ENCODE measurements around the gene LAD1. TPM values are rescaled to one million over a fixed set of nuclear protein-coding genes. Genes with fewer than 3 reads are reported as not detected.

Gene LAD1
- total and polyA plus RNA-seq, 2 donors (not counting 1 experiment from before 2014, with no cell fraction given), result 0.10 TPM; not detected in 1

DNA sequence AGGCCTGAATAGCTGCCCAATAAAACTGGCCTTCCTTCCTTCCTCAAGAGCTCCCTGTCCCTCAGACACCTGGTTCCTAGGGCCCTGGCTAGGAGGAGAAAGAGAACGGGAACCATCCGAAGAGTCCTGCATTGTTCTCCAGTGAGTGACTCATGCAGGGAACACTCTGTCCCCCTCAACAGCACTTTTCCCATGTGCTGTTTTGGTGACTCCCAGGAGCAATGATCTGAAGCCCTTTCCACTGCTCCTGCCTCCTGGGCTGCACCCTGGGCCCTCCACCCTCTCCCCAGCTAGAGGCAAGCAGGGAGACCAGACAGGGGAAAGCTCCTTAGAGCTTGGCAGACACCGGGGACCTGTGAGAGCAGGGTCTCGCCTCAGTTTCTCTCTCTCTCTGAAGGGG lies 40.5 kb downstream of the LAD1 start:
- Histone ChIP-seq H3K27ac (ENCODE audit: low read length in 2 of 2) (no peak overlapping the region), H3K4me3 (ENCODE audit: control extremely low read depth in 1 of 5, extremely low read depth in 1 of 5, insufficient read depth in 1 of 5, low read depth in 2 of 5, low read length in 4 of 5) (no peak overlapping the region), H3K9me3 (ENCODE audit: control extremely low read depth in 1 of 3, control insufficient read depth in 2 of 3, insufficient read depth in 1 of 3, low read length in 2 of 3) (no peaks in the 10 kb centered on the region), H3K36me3 (replicated peaks in 1 of 2; ENCODE audit: control extremely low read depth in 1 of 2, control insufficient read depth in 1 of 2, extremely low read depth in 1 of 2, insufficient read depth in 2 of 2, low read length in 1 of 2) (no peaks in the 10 kb centered on the region), H3K4me2 (replicated peaks; ENCODE audit: low read depth, low read length, poor library complexity, severe bottlenecking) (no peak overlapping the region), H3K27me3 (replicated peaks in 1 of 4; ENCODE audit: control extremely low read depth in 1 of 4, control insufficient read depth in 3 of 4, insufficient read depth in 4 of 4, low read length in 3 of 4) (peaks cover 0 to 7% (median 0%) of the 10 kb centered on the region in 4 experiments), H3K9ac (ENCODE audit: low read length) (no peak overlapping the region), H4K20me1 (ENCODE audit: control insufficient read depth, insufficient read depth, low read length, poor library complexity, severe bottlenecking) (no peaks in the 10 kb centered on the region), H2AFZ (ENCODE audit: insufficient read depth, low read depth, low read length, poor library complexity, severe bottlenecking) (no peak overlapping the region), H3K4me1 (ENCODE audit: control insufficient read depth in 2 of 2, insufficient read depth in 2 of 2, low read length in 2 of 2) (no peaks in the 10 kb centered on the region), H3K79me2 (ENCODE audit: control insufficient read depth, insufficient read depth, low read length) (no peaks in the 10 kb centered on the region)
- ATAC-seq (ENCODE audit: low read depth), result no peak
- H3K27ac Mint-ChIP-seq, result no peak overlapping the region
- CTCF ChIA-PET, result no interaction called here
- POLR2A ChIA-PET, result no interaction called here
- no CpG with 5 or more reads among the region's 4 CpGs for WGBS (ENCODE audit: insufficient coverage)
- no peak overlapping the region for H3K4me3 Mint-ChIP-seq
- peaks cover 16% of the 10 kb centered on the region for H3K27me3 Mint-ChIP-seq
- no peak for DNase-seq
- intact Hi-C loops (cut with micrococcal nuclease), result no loop called here
- no peaks in the 10 kb centered on the region for H3K4me1 Mint-ChIP-seq
- H3K9me3 Mint-ChIP-seq (ENCODE audit: insufficient read depth), result no peaks in the 10 kb centered on the region
- TF ChIP-seq EZH2 (IDR thresholded peaks at IDR 0.05; ENCODE audit: borderline replicate concordance, insufficient read depth, low read depth, low read length, poor library complexity, severe bottlenecking) (no peak), CTCF (IDR thresholded peaks at IDR 0.05) (no peak)

DNA sequence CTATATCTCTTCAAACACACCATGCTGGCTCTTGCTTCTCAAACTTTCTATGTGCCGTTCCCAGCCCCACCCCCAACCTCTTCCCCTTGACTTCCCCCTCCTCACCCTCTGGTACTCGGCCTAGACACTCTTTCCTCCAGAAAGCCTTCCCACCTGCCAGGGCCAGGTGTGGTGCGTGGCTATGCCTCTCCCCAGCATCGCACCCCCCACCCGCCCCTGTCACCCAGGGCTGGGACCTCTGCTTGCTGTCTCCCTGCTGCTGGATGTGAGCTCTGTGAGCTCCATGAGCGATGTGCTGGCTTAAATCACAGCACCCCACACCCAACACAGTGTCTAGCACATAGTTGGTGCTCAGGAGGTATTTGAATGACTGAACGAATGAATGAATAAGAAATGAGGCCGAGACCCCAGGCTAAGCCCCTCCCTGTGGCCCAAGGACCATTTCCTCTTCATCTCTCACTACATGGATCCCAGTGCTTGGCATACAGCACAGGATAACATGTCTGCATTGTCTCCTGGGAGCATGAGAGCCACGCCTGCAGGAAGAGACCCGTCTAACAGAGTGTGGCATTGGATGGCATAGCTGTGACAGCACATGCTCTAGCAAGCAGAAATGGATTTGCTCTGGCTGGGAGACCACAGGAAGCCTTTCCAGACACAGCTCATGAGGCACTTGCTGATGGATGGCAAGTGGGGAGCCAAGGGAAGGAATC lies 41.3 kb downstream of the LAD1 start:
- Histone ChIP-seq H3K4me3 (ENCODE audit: control extremely low read depth in 1 of 5, extremely low read depth in 1 of 5, insufficient read depth in 1 of 5, low read depth in 2 of 5, low read length in 4 of 5) (no peak overlapping the region), H3K9me3 (ENCODE audit: control extremely low read depth in 1 of 3, control insufficient read depth in 2 of 3, insufficient read depth in 1 of 3, low read length in 2 of 3) (no peaks in the 10 kb centered on the region), H3K27ac (ENCODE audit: low read length in 2 of 2) (no peak overlapping the region), H3K4me1 (ENCODE audit: control insufficient read depth in 2 of 2, insufficient read depth in 2 of 2, low read length in 2 of 2) (no peaks in the 10 kb centered on the region), H3K9ac (ENCODE audit: low read length) (no peak overlapping the region), H3K36me3 (replicated peaks in 1 of 2; ENCODE audit: control extremely low read depth in 1 of 2, control insufficient read depth in 1 of 2, extremely low read depth in 1 of 2, insufficient read depth in 2 of 2, low read length in 1 of 2) (no peaks in the 10 kb centered on the region), H3K79me2 (ENCODE audit: control insufficient read depth, insufficient read depth, low read length) (no peaks in the 10 kb centered on the region), H3K27me3 (replicated peaks in 1 of 4; ENCODE audit: control extremely low read depth in 1 of 4, control insufficient read depth in 3 of 4, insufficient read depth in 4 of 4, low read length in 3 of 4) (peaks cover 0 to 7% (median 0%) of the 10 kb centered on the region in 4 experiments), H2AFZ (ENCODE audit: insufficient read depth, low read depth, low read length, poor library complexity, severe bottlenecking) (no peak overlapping the region), H4K20me1 (ENCODE audit: control insufficient read depth, insufficient read depth, low read length, poor library complexity, severe bottlenecking) (no peaks in the 10 kb centered on the region), H3K4me2 (replicated peaks; ENCODE audit: low read depth, low read length, poor library complexity, severe bottlenecking) (no peak overlapping the region)
- ChIA-PET CTCF (no interaction called here), POLR2A (no interaction called here)
- DNase-seq, result no peak
- TF ChIP-seq CTCF (IDR thresholded peaks at IDR 0.05) (no peak), EZH2 (IDR thresholded peaks at IDR 0.05; ENCODE audit: borderline replicate concordance, insufficient read depth, low read depth, low read length, poor library complexity, severe bottlenecking) (no peak)
- peaks cover 12% of the 10 kb centered on the region for H3K27me3 Mint-ChIP-seq
- H3K4me1 Mint-ChIP-seq, result no peaks in the 10 kb centered on the region
- no peak for ATAC-seq (ENCODE audit: low read depth)
- no peaks in the 10 kb centered on the region for H3K9me3 Mint-ChIP-seq (ENCODE audit: insufficient read depth)
- no peak overlapping the region for H3K27ac Mint-ChIP-seq
- H3K4me3 Mint-ChIP-seq, result no peak overlapping the region
- intact Hi-C loops (cut with micrococcal nuclease), result no loop called here
- WGBS (ENCODE audit: insufficient coverage), result 74% methylated on average over 7 of the region's 10 CpGs

Data from B cell (primary cell).